Measurements from ENCODE around the gene SFI1.

DNA sequence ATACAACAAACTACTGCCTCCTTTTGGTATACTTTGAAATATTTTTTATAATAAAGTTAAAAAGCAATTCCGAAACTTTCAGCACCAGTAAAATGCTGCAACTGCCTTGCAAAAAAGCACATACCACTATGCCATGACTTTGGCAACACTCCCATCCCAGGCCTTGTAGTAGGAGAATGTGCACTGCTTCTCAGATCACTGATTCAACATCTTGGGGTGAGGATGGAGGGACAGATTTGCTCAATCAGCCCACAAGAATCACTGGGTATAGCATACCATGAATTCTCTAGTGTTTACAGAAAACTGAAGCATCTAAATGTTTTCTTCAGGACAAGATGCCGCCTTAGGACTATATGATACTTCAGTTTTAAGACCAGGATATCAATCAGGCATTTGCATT, 21.6 kb upstream of the SFI1 start:
- TF ChIP-seq, protein P1, sequence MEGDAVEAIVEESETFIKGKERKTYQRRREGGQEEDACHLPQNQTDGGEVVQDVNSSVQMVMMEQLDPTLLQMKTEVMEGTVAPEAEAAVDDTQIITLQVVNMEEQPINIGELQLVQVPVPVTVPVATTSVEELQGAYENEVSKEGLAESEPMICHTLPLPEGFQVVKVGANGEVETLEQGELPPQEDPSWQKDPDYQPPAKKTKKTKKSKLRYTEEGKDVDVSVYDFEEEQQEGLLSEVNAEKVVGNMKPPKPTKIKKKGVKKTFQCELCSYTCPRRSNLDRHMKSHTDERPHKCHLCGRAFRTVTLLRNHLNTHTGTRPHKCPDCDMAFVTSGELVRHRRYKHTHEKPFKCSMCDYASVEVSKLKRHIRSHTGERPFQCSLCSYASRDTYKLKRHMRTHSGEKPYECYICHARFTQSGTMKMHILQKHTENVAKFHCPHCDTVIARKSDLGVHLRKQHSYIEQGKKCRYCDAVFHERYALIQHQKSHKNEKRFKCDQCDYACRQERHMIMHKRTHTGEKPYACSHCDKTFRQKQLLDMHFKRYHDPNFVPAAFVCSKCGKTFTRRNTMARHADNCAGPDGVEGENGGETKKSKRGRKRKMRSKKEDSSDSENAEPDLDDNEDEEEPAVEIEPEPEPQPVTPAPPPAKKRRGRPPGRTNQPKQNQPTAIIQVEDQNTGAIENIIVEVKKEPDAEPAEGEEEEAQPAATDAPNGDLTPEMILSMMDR (IDR thresholded peaks at IDR 0.05) = no peak
- no peak for TF ChIP-seq POLR2A (IDR thresholded peaks at IDR 0.05)

Data from heart left ventricle (tissue), 13 donors.